Liver (tissue), 3 donors: Measurements from ENCODE around the gene PPP1R9A.

Source experiments
- JUND ChIP-seq, 2 donors: IDR thresholded peaks; 2 replicates each; pipeline ENCODE4 v1.6.1; 2016; ENCODE audit warnings: antibody characterized with exemption in 2 of 2
- RAD21 ChIP-seq, 2 donors: IDR thresholded peaks; 2 replicates each; pipeline ENCODE4 v1.6.1; 2016; ENCODE audit warnings: antibody characterized with exemption in 2 of 2, mild to moderate bottlenecking in 2 of 2
- SP1 ChIP-seq: IDR thresholded peaks from 2 replicates; pipeline ENCODE4 v1.6.1; 2018; ENCODE audit warnings: antibody characterized with exemption, mild to moderate bottlenecking
- TF ChIP-seq, protein P1 (sequence below): fragments of 150-350 bp; IDR thresholded peaks from 2 replicates; pipeline ENCODE4 v1.5.1; 2017; ENCODE audit warnings: improper control_type of control experiment, low read depth, low read length; ENCODE audit not compliant: missing input control
- TF ChIP-seq, protein P2 (sequence below): IDR thresholded peaks from 2 replicates; pipeline ENCODE4 v1.6.1; 2016; ENCODE audit warnings: antibody characterized with exemption
- donor health status: healthy.
- donor health status: healthy.

DNA sequence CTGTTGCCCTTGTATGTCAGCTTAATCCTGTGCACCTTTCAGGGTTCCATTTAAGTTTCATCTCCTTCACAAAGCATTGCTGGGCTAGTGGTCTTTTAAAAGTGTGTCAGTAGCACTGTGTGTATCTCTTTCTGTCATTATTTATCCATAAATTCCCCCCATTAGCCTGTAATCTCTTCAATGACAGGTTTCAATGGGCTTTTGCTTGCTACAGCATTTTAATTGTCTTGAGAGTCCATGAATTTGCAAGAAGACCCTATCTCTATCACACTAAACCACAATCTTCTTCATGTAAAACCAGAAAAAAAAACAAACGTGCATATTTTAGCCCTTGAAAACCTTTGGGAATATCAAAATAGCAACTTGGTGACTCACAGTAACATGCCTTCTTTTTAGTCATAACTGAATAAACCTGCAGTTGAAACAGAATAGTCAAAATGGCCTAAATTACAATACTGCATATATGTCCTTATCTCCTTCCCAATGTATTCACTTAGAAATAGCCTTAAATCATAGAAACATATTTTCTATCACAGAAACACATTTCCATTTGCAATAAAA lies 298.4 kb downstream of the PPP1R9A start:
- TF ChIP-seq, protein P1, sequence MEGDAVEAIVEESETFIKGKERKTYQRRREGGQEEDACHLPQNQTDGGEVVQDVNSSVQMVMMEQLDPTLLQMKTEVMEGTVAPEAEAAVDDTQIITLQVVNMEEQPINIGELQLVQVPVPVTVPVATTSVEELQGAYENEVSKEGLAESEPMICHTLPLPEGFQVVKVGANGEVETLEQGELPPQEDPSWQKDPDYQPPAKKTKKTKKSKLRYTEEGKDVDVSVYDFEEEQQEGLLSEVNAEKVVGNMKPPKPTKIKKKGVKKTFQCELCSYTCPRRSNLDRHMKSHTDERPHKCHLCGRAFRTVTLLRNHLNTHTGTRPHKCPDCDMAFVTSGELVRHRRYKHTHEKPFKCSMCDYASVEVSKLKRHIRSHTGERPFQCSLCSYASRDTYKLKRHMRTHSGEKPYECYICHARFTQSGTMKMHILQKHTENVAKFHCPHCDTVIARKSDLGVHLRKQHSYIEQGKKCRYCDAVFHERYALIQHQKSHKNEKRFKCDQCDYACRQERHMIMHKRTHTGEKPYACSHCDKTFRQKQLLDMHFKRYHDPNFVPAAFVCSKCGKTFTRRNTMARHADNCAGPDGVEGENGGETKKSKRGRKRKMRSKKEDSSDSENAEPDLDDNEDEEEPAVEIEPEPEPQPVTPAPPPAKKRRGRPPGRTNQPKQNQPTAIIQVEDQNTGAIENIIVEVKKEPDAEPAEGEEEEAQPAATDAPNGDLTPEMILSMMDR = no peak
- TF ChIP-seq, protein P2, sequence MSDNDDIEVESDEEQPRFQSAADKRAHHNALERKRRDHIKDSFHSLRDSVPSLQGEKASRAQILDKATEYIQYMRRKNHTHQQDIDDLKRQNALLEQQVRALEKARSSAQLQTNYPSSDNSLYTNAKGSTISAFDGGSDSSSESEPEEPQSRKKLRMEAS = no peak
- TF ChIP-seq JUND (IDR thresholded peaks at IDR 0.05) (no peak), SP1 (no peak), RAD21 (IDR thresholded peaks at IDR 0.05) (no peak)
